Measurements from ENCODE around the gene TAF5L.

DNA sequence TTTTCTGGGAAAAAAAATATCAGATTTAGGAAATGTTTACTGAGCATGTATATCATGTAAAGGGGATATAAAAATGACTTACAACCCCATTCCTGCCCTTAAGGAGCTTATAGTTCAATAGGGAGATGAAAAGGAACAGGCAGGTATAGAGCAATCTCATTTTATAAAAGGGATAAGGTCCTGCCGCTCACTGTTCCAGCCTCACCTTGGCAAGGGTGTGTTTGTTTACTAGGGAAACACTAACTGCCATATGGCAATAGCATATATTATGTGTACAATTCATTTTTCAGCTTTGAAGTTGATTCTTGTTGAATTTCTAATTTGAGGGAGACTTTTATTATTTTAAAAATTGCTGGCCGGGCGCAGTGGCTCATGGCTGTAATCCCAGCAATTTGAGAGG lies 25.6 kb upstream of the TAF5L start:
- TF ChIP-seq, protein P1, sequence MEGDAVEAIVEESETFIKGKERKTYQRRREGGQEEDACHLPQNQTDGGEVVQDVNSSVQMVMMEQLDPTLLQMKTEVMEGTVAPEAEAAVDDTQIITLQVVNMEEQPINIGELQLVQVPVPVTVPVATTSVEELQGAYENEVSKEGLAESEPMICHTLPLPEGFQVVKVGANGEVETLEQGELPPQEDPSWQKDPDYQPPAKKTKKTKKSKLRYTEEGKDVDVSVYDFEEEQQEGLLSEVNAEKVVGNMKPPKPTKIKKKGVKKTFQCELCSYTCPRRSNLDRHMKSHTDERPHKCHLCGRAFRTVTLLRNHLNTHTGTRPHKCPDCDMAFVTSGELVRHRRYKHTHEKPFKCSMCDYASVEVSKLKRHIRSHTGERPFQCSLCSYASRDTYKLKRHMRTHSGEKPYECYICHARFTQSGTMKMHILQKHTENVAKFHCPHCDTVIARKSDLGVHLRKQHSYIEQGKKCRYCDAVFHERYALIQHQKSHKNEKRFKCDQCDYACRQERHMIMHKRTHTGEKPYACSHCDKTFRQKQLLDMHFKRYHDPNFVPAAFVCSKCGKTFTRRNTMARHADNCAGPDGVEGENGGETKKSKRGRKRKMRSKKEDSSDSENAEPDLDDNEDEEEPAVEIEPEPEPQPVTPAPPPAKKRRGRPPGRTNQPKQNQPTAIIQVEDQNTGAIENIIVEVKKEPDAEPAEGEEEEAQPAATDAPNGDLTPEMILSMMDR (conservative IDR thresholded peaks at IDR 0.05; ENCODE audit: low read depth, low read length): no peak
- TF ChIP-seq RFX5 (IDR thresholded peaks at IDR 0.05; ENCODE audit: low read depth, low read length) (no peak), POLR2A (IDR thresholded peaks at IDR 0.05; ENCODE audit: low read depth, low read length) (no peak)
- TF ChIP-seq, protein P2, sequence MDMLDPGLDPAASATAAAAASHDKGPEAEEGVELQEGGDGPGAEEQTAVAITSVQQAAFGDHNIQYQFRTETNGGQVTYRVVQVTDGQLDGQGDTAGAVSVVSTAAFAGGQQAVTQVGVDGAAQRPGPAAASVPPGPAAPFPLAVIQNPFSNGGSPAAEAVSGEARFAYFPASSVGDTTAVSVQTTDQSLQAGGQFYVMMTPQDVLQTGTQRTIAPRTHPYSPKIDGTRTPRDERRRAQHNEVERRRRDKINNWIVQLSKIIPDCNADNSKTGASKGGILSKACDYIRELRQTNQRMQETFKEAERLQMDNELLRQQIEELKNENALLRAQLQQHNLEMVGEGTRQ (IDR thresholded peaks at IDR 0.05; ENCODE audit: low read depth, low read length): no peak
